OCI-LY7 (cell line): ENCODE data around the gene RHOBTB3.

ENCODE experiments used
- EZH2phosphoT487 ChIP-seq: fragments of 200-600 bp; sonication (generic); IDR thresholded peaks from 2 replicates; pipeline ENCODE4 v1.6.1; 2018; ENCODE audit warnings: low read depth, borderline replicate concordance, mild to moderate bottlenecking, mixed run types, antibody characterized with exemption, low read length, moderate library complexity, mixed read lengths
- TF ChIP-seq, protein P1 (sequence below): fragments of 200-600 bp; sonication (generic); conservative IDR thresholded peaks from 2 replicates; pipeline ENCODE4 v1.5.1; 2014; ENCODE audit warnings: mild to moderate bottlenecking, antibody characterized with exemption, low read length, moderate library complexity, mixed read lengths

GRCh38 chr5:95812074-95812471 is 80.9 kb downstream of the RHOBTB3 start:
- TF ChIP-seq, protein P1, sequence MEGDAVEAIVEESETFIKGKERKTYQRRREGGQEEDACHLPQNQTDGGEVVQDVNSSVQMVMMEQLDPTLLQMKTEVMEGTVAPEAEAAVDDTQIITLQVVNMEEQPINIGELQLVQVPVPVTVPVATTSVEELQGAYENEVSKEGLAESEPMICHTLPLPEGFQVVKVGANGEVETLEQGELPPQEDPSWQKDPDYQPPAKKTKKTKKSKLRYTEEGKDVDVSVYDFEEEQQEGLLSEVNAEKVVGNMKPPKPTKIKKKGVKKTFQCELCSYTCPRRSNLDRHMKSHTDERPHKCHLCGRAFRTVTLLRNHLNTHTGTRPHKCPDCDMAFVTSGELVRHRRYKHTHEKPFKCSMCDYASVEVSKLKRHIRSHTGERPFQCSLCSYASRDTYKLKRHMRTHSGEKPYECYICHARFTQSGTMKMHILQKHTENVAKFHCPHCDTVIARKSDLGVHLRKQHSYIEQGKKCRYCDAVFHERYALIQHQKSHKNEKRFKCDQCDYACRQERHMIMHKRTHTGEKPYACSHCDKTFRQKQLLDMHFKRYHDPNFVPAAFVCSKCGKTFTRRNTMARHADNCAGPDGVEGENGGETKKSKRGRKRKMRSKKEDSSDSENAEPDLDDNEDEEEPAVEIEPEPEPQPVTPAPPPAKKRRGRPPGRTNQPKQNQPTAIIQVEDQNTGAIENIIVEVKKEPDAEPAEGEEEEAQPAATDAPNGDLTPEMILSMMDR: no peak
- no peak for TF ChIP-seq EZH2phosphoT487
